HG02938 (cell line): ENCODE measurements around the gene PIK3R1.
A peak's percentile ranks its signal among the peaks of the same experiment; 100 is the strongest.

Source experiments
- ATAC-seq: cut with Tn5 transposase; IDR thresholded peaks from one replicate; pipeline ENCODE4 v1.9.1; 2021; ENCODE audit warnings: mild to moderate bottlenecking, moderate library complexity; ENCODE audit not compliant: unreplicated experiment

The PIK3R1 gene

GRCh38 chr5:68290260-68290674 is 74.7 kb downstream of the PIK3R1 start:
- ATAC-seq: no peak

DNA sequence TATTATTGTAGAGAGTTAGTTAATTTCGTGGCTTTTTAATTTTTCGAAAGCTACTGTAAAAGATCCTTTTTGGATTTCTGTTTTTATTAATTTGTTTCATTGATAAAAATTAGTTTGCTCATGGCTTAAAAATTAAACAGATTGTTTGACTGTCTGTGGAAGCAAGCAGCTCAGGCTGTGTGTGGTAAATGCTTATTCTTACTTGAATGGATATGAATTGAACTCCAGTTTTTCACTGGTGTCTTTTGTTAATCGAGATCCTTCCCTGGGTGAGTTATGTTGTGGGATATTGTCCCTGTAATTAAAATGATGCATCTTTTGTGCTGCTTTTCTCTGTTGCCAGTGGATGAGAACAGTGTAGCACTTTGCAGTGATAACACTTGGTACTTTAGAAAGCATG is 75.3 kb downstream of the PIK3R1 start:
- ATAC-seq: no peak

DNA sequence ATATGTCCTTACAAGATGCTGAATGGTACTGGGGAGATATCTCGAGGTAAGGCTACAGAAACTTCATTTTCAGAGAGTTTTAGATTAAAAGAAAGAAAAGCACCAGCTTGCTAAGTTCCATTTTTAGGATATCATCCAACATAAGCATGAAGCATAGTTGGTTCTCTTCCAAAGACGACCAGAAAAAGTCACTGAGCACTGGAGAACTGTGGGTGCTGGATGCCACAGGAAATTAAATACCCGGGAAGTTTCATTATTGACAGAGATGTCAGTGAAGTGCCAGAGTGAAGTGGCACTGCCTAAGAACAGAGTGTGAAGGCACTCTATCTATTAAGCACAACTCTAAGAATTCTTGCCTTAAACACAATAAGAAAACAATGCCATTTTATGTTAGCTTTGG is 76.8 kb downstream of the PIK3R1 start:
- ATAC-seq: no peak

- ATAC-seq: no peak
These were observed 80.2 kb downstream of the PIK3R1 start for GRCh38 chr5:68295772-68296171.

- ATAC-seq: no peak
These were observed 81.3 kb downstream of the PIK3R1 start for GRCh38 chr5:68296895-68297294.

DNA sequence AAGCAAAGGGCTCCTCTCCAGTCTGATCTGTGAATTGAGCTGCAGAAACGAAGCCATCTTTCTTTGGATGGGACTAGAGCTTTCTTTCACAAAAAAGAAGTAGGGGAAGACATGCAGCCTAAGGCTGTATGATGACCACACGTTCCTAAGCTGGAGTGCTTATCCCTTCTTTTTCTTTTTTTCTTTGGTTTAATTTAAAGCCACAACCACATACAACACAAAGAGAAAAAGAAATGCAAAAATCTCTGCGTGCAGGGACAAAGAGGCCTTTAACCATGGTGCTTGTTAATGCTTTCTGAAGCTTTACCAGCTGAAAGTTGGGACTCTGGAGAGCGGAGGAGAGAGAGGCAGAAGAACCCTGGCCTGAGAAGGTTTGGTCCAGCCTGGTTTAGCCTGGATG is 82.1 kb downstream of the PIK3R1 start:
- no peak for ATAC-seq

DNA sequence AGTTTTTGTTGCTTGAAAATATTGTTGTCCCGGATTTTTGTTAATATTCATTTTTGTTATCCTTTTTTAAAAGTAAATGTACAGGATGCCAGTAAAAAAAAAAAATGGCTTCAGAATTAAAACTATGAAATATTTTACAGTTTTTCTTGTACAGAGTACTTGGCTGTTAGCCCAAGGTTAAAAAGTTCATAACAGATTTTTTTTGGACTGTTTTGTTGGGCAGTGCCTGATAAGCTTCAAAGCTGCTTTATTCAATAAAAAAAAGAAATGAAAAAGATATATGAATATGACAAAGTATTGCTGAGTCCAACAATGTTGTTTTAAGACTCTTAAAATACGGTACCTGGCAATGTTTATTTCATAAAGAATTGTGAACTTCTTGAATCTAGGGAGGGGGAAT is 82.9 kb downstream of the PIK3R1 start:
- no peak for ATAC-seq

GRCh38 chr5:68299105-68299504 is 83.5 kb downstream of the PIK3R1 start:
- ATAC-seq: no peak

DNA sequence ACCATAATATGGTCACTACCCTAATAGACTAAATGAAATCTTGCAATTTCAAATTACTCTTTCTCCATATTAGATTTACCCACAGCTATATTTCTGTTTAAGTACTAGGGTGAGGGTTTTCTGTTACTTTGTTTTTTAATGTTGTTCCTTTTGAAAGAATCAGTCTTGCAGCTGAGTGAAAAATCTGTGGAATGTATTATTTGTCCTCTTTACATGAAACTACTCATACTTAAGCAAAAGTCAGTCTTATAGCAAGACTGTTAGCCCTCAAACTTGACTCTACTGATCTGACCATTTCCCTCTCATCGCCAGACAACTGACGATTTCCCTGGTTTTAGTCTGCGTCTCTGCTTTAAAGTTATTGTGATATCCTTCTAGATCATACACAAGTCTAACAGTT is 84.0 kb downstream of the PIK3R1 start:
- no peak for ATAC-seq

GRCh38 chr5:68303038-68303738 is 87.6 kb downstream of the PIK3R1 start:
- ATAC-seq: no peak

GRCh38 chr5:68303754-68304420 is 88.3 kb downstream of the PIK3R1 start:
- ATAC-seq: no peak

DNA sequence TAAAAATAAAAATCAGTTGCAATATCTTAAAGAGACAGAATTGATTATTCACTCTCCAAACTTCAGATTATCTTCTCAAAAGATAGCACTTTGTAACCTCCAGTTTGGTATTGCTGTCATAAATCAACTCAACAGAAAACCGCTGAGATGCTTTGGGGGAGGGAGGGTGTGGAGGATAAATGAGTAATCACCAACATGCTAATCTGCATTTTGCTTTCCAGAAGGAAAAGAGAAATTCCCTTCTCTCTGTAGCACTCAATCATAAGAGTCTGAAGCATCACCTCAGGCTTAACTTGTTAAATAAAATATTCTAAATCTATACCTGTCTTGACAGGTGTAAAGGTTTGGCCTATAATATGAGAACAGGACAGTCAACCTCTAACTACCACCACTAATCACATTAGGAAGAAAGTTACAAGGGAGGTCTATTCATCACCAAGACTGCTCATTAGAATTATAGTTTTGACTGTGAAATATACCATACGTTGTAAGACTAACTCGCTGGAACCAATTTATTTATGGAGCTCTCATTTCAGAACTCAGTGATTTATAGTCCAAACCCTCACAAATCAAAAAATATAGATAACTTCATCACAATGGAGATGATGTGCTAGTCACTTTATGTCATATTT is 89.0 kb downstream of the PIK3R1 start:
- no peak for ATAC-seq

DNA sequence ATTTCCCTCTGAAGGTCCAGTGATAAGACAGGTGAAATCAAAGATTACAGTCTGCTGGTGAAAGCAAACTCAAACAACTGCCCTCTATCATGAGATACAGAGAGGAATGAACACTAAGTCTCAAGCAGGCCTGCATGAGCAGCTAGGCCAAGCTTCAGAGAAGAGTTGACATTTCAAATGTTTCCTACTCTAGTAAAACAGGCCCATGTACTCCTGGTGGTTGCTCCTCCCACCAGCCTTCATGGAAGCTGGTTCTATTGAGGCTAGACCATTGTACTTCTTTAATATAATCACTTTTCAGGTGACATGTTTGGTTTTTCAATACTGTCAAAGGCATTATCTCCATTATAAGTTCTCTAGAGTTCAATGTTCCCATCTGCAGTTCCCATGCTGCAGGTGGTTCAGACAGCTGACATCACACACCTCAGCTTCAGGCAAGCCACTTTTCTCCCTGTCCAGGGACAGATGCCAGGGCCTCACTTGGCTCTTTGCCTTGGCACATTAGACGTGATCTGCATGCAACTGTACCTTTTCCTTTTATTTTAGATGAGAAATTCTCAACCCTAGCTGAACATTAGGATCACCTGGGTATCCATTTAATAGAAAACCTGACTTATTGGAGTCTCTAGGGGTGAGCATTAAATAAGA is 89.8 kb downstream of the PIK3R1 start:
- no peak for ATAC-seq

- ATAC-seq: no peak
These were observed 90.9 kb downstream of the PIK3R1 start for GRCh38 chr5:68306361-68307014.

GRCh38 chr5:68313336-68313735 is 97.8 kb downstream of the PIK3R1 start:
- ATAC-seq: no peak

DNA sequence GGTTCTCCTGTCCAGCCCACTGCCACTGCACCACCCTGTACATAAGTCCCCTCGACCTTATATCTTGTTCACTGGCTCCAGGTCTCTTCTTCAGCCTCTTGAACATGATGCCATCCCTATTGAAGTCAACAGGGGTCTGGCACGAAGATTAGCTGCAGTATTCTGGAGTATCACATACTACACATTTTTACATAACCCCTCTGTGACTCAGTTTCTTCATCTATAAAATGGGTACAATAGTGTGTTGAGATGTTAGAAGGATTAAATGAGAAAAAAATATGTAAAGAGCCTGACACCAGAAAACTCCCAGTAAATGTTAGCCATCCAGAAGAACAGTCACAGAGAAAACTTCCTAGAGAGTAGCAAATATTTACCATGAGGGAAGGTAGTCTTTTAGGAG is 98.9 kb downstream of the PIK3R1 start:
- ATAC-seq: no peak

GRCh38 chr5:68315679-68316271 is 100.2 kb downstream of the PIK3R1 start:
- ATAC-seq: peak; percentile 82

- ATAC-seq: no peak
These were observed 100.9 kb downstream of the PIK3R1 start for GRCh38 chr5:68316469-68316868.

DNA sequence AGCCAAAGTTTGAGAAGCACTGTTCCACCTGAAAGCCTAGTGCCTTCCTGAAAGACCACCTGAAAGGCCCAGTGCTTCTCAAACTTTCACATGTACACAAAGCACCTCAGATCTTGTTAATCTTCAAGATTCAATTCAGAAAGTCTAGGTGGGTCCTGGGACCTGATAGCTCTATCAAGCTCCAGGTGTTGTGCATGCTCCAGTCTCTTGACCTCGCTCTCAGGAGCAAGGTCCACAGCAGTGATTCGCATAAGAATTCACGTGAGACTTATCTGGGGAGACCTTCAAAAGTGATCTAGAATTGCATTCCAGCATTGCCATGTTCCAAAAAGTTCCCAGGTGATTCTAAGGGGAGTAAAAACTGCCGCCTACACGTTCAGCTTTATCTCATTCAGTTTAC is 102.1 kb downstream of the PIK3R1 start:
- ATAC-seq: no peak

DNA sequence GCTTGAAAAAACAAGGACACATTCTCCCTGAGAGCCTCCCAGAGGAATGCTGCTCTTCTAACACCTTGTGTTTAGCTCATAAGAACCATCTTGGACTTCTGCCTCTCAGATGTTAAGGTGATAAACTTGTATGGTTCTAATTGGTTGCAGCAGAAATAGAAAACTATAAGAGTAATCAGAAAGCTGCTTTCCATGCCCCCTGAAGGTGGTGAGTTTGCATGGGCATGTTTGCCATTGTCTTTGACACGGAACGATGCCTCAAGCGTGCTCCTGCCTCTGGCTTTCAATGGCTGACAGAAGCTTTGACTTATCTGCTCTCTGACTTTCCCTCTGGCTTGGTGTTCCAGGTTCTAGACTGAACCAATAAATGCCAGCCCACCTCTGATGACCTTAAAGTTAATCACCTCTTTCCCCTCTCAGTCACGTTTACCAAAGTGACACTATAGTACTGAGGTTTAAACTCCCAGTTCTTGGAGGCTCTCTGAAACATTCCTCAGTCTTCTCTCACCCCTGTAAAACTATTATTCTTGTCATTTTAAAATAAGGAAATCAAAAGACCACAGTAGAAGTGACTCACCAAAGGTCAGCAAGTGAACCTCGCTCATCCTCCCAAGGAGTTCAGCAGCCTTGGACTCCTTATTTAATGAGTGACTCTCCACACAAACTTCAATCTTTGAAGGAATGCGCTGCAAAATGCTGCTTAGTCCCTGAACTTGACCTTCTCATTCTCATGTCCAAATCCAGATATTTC is 103.6 kb downstream of the PIK3R1 start:
- no peak for ATAC-seq
